ENCODE measurements around the gene FRMD4A. TPM values are rescaled to one million over a fixed set of nuclear protein-coding genes. Genes with fewer than 3 reads are reported as not detected.

The FRMD4A gene
- total RNA-seq, 1 experiment from 2014 or later: 19.6 TPM

GRCh38 chr10:13761490-13762091 lies 569.1 kb downstream of the FRMD4A start:
- Histone ChIP-seq H3K23me2 (ENCODE audit: insufficient read length, low read depth, low read length, poor library complexity, severe bottlenecking) (no peaks in the 10 kb centered on the region), H2BK120ac (ENCODE audit: low read depth, low read length, poor library complexity, severe bottlenecking) (no peak overlapping the region), H3K18ac (ENCODE audit: insufficient read length, low read depth, low read length) (no peak overlapping the region), H3K9ac (ENCODE audit: extremely low read depth, insufficient read length, low read length) (no peak overlapping the region), H3K56ac (ENCODE audit: insufficient read length, low read depth, low read length) (no peak overlapping the region), H3K27ac (ENCODE audit: insufficient read length, low read depth, low read length) (no peak overlapping the region), H3K27me3 (ENCODE audit: insufficient read depth, low read length) (no peaks in the 10 kb centered on the region), H4K5ac (ENCODE audit: insufficient read length, low read depth, low read length) (no peak overlapping the region), H2AFZ (ENCODE audit: low read length) (no peak overlapping the region), H4K91ac (ENCODE audit: insufficient read length, low read depth, low read length) (no peak overlapping the region), H2BK12ac (ENCODE audit: insufficient read length, low read depth, low read length) (no peak overlapping the region), H3K4ac (ENCODE audit: low read depth, low read length) (no peak overlapping the region), H2AK5ac (ENCODE audit: insufficient read length, low read length) (no peak overlapping the region), H4K20me1 (ENCODE audit: control insufficient read depth, insufficient read depth, insufficient read length) (no peaks in the 10 kb centered on the region), H3K79me1 (ENCODE audit: insufficient read depth, low read depth, low read length, poor library complexity, severe bottlenecking) (no peaks in the 10 kb centered on the region), H3K23ac (ENCODE audit: insufficient read length, low read depth, low read length) (no peak overlapping the region), H3K14ac (ENCODE audit: insufficient read depth, low read length) (no peak overlapping the region), H3K9me3 (ENCODE audit: control insufficient read depth, low read depth, low read length) (no peaks in the 10 kb centered on the region), H3K4me2 (ENCODE audit: insufficient read depth, insufficient read length, low read length) (no peak overlapping the region), H4K8ac (replicated peaks; ENCODE audit: insufficient read length, low read depth, low read length) (no peak overlapping the region), H2BK15ac (ENCODE audit: low read depth, low read length) (no peak overlapping the region), H3K4me1 (ENCODE audit: insufficient read depth, low read length) (peaks cover 6% of the 10 kb centered on the region), H3K79me2 (ENCODE audit: insufficient read depth, low read length) (no peaks in the 10 kb centered on the region), H2BK20ac (ENCODE audit: low read depth, low read length, poor library complexity, severe bottlenecking) (no peak overlapping the region), H3T11ph (ENCODE audit: low read length) (no peak overlapping the region), H2BK5ac (ENCODE audit: insufficient read length, low read length) (no peak overlapping the region)
- H3K27ac Mint-ChIP-seq: no peak overlapping the region
- peaks cover 30 to 31% of the 10 kb centered on the region in 2 experiments for H3K4me1 Mint-ChIP-seq
- no peaks in the 10 kb centered on the region for H3K36me3 Mint-ChIP-seq (ENCODE audit: insufficient read depth in 1 of 3, low read depth in 3 of 3)
- H3K9me3 Mint-ChIP-seq: no peaks in the 10 kb centered on the region
- DNase-seq: no peak
- H3K4me3 Mint-ChIP-seq: no peak overlapping the region
- TF ChIP-seq CTCF (conservative IDR thresholded peaks at IDR 0.05): no peak
- no peaks in the 10 kb centered on the region for H3K27me3 Mint-ChIP-seq (ENCODE audit: low read depth)
- no CpG with 5 or more reads among the region's 2 CpGs for WGBS (ENCODE audit: extremely low coverage, insufficient read length, low lambda C conversion rate)

Measured in H9 (cell line).